ENCODE results near the gene RNF217. TPM values are rescaled to one million over a fixed set of nuclear protein-coding genes. Genes with fewer than 3 reads are reported as not detected.

The RNF217 gene
- polyA plus RNA-seq, 1 donor (not counting 4 experiments of a cell fraction or from before 2014, with no cell fraction given) = 44.0 TPM

DNA sequence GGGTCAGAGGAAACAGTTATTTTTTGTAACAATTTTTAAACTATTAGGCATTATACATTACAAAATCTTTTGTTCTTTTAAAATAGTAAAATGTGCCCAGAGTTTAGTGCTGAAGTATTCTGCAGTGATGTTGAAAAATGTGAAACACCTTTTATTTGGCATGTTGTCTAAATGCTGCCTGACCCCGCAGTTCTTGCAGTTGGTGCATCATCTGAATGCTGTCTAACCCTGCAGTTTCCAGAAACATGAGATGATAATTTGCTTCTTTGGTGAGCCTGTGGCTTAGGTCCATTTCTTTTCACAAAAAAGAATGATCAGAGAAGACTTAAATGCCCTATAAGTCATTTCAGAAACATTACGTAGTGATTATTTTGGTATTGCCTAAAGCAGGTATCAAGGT lies 82.4 kb downstream of the RNF217 start:
- Histone ChIP-seq H3K9me3 (ENCODE audit: control insufficient read depth, low read depth, low read length) (no peaks in the 10 kb centered on the region), H3K4me2 (ENCODE audit: control insufficient read depth, extremely low read depth, insufficient read depth, low read depth, low read length) (peak overlapping the region; percentile 84), H3K4me3 (ENCODE audit: control insufficient read depth in 2 of 3, extremely low read depth in 1 of 3, insufficient read depth in 2 of 3, low read depth in 1 of 3, low read length in 3 of 3) (peak overlapping the region in 2 of 3 experiments; percentile 43 to 54), H3K27ac (ENCODE audit: control insufficient read depth, insufficient read depth, low read length) (peak overlapping the region; percentile 92), H4K20me1 (ENCODE audit: control insufficient read depth, extremely low read depth, insufficient read depth, low read length) (no peaks in the 10 kb centered on the region), H2AFZ (ENCODE audit: control insufficient read depth, low read length) (no peak overlapping the region), H3K9me1 (ENCODE audit: control insufficient read depth, extremely low read depth, insufficient read depth, low read length) (no peaks in the 10 kb centered on the region), H3K9ac (ENCODE audit: control insufficient read depth, extremely low read depth, insufficient read depth, low read length) (peak overlapping the region; percentile 48), H3K27me3 (ENCODE audit: control insufficient read depth, extremely low read depth, insufficient read depth, low read length) (no peaks in the 10 kb centered on the region), H3K4me1 (ENCODE audit: control insufficient read depth, extremely low read depth, insufficient read depth, low read length) (peaks cover 74% of the 10 kb centered on the region), H3K79me2 (ENCODE audit: control insufficient read depth, insufficient read depth, low read length) (peaks cover 49% of the 10 kb centered on the region), H3K36me3 (ENCODE audit: control insufficient read depth in 2 of 2, extremely low read depth in 1 of 2, insufficient read depth in 2 of 2, low read length in 2 of 2) (no peaks in the 10 kb centered on the region)
- TF ChIP-seq EZH2 (IDR thresholded peaks at IDR 0.05; ENCODE audit: low read length) = no peak
- dilution Hi-C loops (cut with MboI; ENCODE audit: extremely low pct_ligation_motif_present, low sequenced_read_pairs) = no loop called here
- DNase-seq (ENCODE audit: low read depth, low spot score) (no peak), FAIRE-seq (peak; percentile 23)

DNA sequence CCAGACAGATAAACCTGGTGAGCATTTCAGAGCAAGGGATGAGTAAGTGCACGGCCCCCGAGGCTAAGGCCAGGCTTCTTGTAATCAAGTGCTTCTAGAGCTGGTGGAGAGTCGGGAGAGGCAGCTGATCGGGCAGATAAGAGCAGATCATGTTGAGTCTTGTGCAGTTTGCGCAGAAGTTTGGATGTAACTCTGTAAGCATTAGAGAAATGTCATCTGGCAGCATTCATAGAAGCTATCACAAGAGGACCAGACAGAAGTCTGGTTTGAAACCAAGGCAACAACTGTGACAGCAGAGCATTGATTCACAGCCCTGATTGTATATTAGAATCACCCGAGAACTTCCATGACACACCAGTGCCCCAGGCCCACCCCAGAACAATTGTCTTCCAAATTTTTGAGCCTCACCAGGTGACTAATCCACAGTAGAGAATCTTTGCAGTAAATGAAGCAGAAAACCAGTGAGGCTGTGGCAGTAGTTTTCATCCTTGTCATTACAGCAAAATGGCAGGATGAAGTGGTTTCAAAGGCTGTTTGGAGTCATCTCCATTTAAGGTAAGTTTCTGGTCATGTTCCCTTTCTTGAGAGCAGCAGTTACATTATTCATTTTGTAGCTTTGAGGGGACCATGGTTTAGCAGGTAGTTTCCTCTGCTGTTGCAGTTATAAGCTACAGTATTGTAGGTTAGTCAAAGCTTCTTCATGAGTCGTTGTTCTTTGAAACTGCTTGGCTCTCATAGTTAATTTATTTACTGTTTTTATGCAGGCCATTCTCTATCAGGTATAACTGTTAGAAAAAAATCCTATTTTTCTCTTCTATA lies 84.1 kb downstream of the RNF217 start:
- H4K20me1 ChIP-seq (ENCODE audit: control insufficient read depth, extremely low read depth, insufficient read depth, low read length) = no peaks in the 10 kb centered on the region
- peaks cover 62% of the 10 kb centered on the region for H3K79me2 ChIP-seq (ENCODE audit: control insufficient read depth, insufficient read depth, low read length)
- DNase-seq (ENCODE audit: low read depth, low spot score) (peak; percentile 98), FAIRE-seq (peak; percentile 99)
- dilution Hi-C loops (cut with MboI; ENCODE audit: extremely low pct_ligation_motif_present, low sequenced_read_pairs) = no loop called here
- H2AFZ ChIP-seq (ENCODE audit: control insufficient read depth, low read length) = peak overlapping the region; percentile 43
- H3K4me2 ChIP-seq (ENCODE audit: control insufficient read depth, extremely low read depth, insufficient read depth, low read depth, low read length) = peak overlapping the region; percentile 92
- peaks cover 77% of the 10 kb centered on the region for H3K4me1 ChIP-seq (ENCODE audit: control insufficient read depth, extremely low read depth, insufficient read depth, low read length)
- no peaks in the 10 kb centered on the region for H3K27me3 ChIP-seq (ENCODE audit: control insufficient read depth, extremely low read depth, insufficient read depth, low read length)
- peaks cover 0 to 1% of the 10 kb centered on the region in 2 experiments for H3K36me3 ChIP-seq (ENCODE audit: control insufficient read depth in 2 of 2, extremely low read depth in 1 of 2, insufficient read depth in 2 of 2, low read length in 2 of 2)
- H3K9me3 ChIP-seq (ENCODE audit: control insufficient read depth, low read depth, low read length) = no peaks in the 10 kb centered on the region
- peak overlapping the region; percentile 76 for H3K9ac ChIP-seq (ENCODE audit: control insufficient read depth, extremely low read depth, insufficient read depth, low read length)
- H3K4me3 ChIP-seq (ENCODE audit: control insufficient read depth in 2 of 3, extremely low read depth in 1 of 3, insufficient read depth in 2 of 3, low read depth in 1 of 3, low read length in 3 of 3) = peak overlapping the region; percentile 36 to 74 (median 72)
- peak overlapping the region; percentile 92 for H3K27ac ChIP-seq (ENCODE audit: control insufficient read depth, insufficient read depth, low read length)
- no peaks in the 10 kb centered on the region for H3K9me1 ChIP-seq (ENCODE audit: control insufficient read depth, extremely low read depth, insufficient read depth, low read length)
- no peak for TF ChIP-seq EZH2 (IDR thresholded peaks at IDR 0.05; ENCODE audit: low read length)
- TF ChIP-seq, protein P1, sequence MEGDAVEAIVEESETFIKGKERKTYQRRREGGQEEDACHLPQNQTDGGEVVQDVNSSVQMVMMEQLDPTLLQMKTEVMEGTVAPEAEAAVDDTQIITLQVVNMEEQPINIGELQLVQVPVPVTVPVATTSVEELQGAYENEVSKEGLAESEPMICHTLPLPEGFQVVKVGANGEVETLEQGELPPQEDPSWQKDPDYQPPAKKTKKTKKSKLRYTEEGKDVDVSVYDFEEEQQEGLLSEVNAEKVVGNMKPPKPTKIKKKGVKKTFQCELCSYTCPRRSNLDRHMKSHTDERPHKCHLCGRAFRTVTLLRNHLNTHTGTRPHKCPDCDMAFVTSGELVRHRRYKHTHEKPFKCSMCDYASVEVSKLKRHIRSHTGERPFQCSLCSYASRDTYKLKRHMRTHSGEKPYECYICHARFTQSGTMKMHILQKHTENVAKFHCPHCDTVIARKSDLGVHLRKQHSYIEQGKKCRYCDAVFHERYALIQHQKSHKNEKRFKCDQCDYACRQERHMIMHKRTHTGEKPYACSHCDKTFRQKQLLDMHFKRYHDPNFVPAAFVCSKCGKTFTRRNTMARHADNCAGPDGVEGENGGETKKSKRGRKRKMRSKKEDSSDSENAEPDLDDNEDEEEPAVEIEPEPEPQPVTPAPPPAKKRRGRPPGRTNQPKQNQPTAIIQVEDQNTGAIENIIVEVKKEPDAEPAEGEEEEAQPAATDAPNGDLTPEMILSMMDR (optimal IDR thresholded peaks at IDR 0.05 in 1 of 3, IDR thresholded peaks at IDR 0.05 in 1 of 3, conservative IDR thresholded peaks at IDR 0.05 in 1 of 3; ENCODE audit: extremely low read depth in 1 of 3, insufficient read depth in 2 of 3, low read length in 3 of 3) = no peak
